K562 (cell line): ENCODE results near the gene RAB31. TPM values are rescaled to one million over a fixed set of nuclear protein-coding genes. Genes with fewer than 3 reads are reported as not detected.
A peak's percentile ranks its signal among the peaks of the same experiment; 100 is the strongest.

Source experiments
- ADNP ChIP-seq: fragments of 200-800 bp; sonication (Bioruptor generic); IDR thresholded peaks from 2 replicates; pipeline ENCODE4 v1.6.1; 2016; ENCODE audit warnings: missing genetic modification characterization, missing compliant biosample characterization
- DMBX1 ChIP-seq: fragments of 250-450 bp; sonication (Bioruptor Pico); IDR thresholded peaks from 2 replicates; pipeline ENCODE4 v1.8.0; 2022; ENCODE audit warnings: inconsistent platforms, mild to moderate bottlenecking, moderate library complexity, borderline replicate concordance
- DNMT1 ChIP-seq: fragments of 450-650 bp; IDR thresholded peaks from 2 replicates; pipeline ENCODE4 v1.6.1; 2016; ENCODE audit warnings: antibody characterized with exemption, mild to moderate bottlenecking
- HDAC2 ChIP-seq: fragments of 450-650 bp; IDR thresholded peaks from 2 replicates; pipeline ENCODE4 v1.6.1; 2016; ENCODE audit warnings: mild to moderate bottlenecking
- HDAC8 ChIP-seq: fragments of 450-650 bp; IDR thresholded peaks from 2 replicates; pipeline ENCODE4 v1.6.1; 2016; ENCODE audit warnings: mild to moderate bottlenecking, missing genetic modification characterization, moderate library complexity, missing compliant biosample characterization
- ILK ChIP-seq: fragments of 450-650 bp; IDR thresholded peaks from 2 replicates; pipeline ENCODE4 v1.6.1; 2016; ENCODE audit warnings: missing genetic modification characterization, low read depth, mild to moderate bottlenecking, missing compliant biosample characterization, moderate library complexity, borderline replicate concordance
- L3MBTL2 ChIP-seq: fragments of 450-650 bp; IDR thresholded peaks from 2 replicates; pipeline ENCODE4 v1.6.1; 2016; ENCODE audit warnings: mild to moderate bottlenecking, moderate library complexity
- MTA1 ChIP-seq: fragments of 450-650 bp; IDR thresholded peaks from 2 replicates; pipeline ENCODE4 v1.6.1; 2017; ENCODE audit warnings: borderline replicate concordance
- NBN ChIP-seq: fragments of 450-650 bp; IDR thresholded peaks from 2 replicates; pipeline ENCODE4 v1.6.1; 2016; ENCODE audit warnings: low read depth, mild to moderate bottlenecking
- PHF8 ChIP-seq: fragments of 200-600 bp; sonication (generic); IDR thresholded peaks from 2 replicates; pipeline ENCODE4 v1.6.1; 2012; ENCODE audit warnings: mixed run types, mild to moderate bottlenecking, inconsistent platforms, low read length, moderate library complexity, borderline replicate concordance
- POLR2H ChIP-seq: IDR thresholded peaks from 2 replicates; pipeline ENCODE4 v1.6.1; 2016; ENCODE audit warnings: missing genetic modification characterization, low read depth, mild to moderate bottlenecking, control low read depth, missing compliant biosample characterization, moderate library complexity
- RBM17 ChIP-seq: fragments of 200-400 bp; formaldehyde crosslinking; IDR thresholded peaks from 2 replicates; pipeline ENCODE4 v1.6.1; 2017; ENCODE audit warnings: low read depth, mild to moderate bottlenecking, low read length, borderline replicate concordance
- SMARCE1 ChIP-seq: fragments of 450-650 bp; IDR thresholded peaks from 2 replicates; pipeline ENCODE4 v1.7.1; 2016; ENCODE audit warnings: mild to moderate bottlenecking
- TEAD4 ChIP-seq, 2 experiments: sonication (generic) in 1 of 2; formaldehyde crosslinking in 1 of 2; IDR thresholded peaks; 2 replicates each; pipeline versions ENCODE4 v1.6.1 to v1.8.0; 2012 to 2022; ENCODE audit warnings: borderline replicate concordance in 1 of 2, inconsistent platforms in 1 of 2, low read length in 1 of 2, mild to moderate bottlenecking in 1 of 2, missing genetic modification reagents in 1 of 2
- polyA plus RNA-seq, 8 experiments: library from polyadenylated mRNA; depleted of rRNA in 4 of 8; stranded (reverse) in 5 of 8; unstranded in 3 of 8; fragments of >200 nt; fragmentation: Nextera tagmentation in 2 of 8; fragmentation: Illumina TruSeq in 1 of 8; extraction: Ambion mirVana in 2 of 8; extraction: Trizol in 1 of 8; gene quantifications; 2 replicates each; pipeline versions ENCODE4 v1.2.1 to v1.2.3, GENCODE V29; 2011 to 2014; ENCODE audit warnings: inconsistent platforms in 1 of 8, missing spikeins in 1 of 8
- total RNA-seq, 7 experiments: library from RNA; depleted of rRNA in 6 of 7; stranded (reverse); fragments of >200 nt in 6 of 7; fragmentation: Illumina TruSeq in 2 of 7; extraction: Trizol in 2 of 7; gene quantifications; 2 replicates each; pipeline versions ENCODE4 v1.2.1 to v1.2.3, GENCODE V29; 2011 to 2021; ENCODE audit warnings: low replicate concordance in 1 of 7
- TF ChIP-seq, protein P1 (sequence below), 2 experiments: fragments of 150-350 bp in 1 of 2; IDR thresholded peaks; 2 replicates each; pipeline ENCODE4 v1.6.1; 2012 to 2016; ENCODE audit warnings: low read depth in 2 of 2, low read length in 2 of 2, mild to moderate bottlenecking in 1 of 2, moderate library complexity in 1 of 2
- TF ChIP-seq, protein P2 (sequence below): fragments of 450-650 bp; IDR thresholded peaks from 2 replicates; pipeline ENCODE4 v1.6.1; 2014; ENCODE audit warnings: low read depth, mild to moderate bottlenecking, moderate library complexity, borderline replicate concordance
- TF ChIP-seq, protein P3 (sequence below): sonication (generic); formaldehyde crosslinking; IDR thresholded peaks from 2 replicates; pipeline ENCODE4 v1.8.1; 2023; ENCODE audit warnings: mild to moderate bottlenecking, missing genetic modification reagents
- TF ChIP-seq, protein P4 (sequence below): fragments of 250-450 bp; sonication (Bioruptor Pico); IDR thresholded peaks from 2 replicates; pipeline ENCODE4 v1.8.0; 2021; ENCODE audit warnings: borderline replicate concordance, mild to moderate bottlenecking, moderate library complexity; ENCODE audit not compliant: poor library complexity, severe bottlenecking
- TF ChIP-seq, protein P5 (sequence below): fragments of 250-450 bp; sonication (Bioruptor Pico); IDR thresholded peaks from 2 replicates; pipeline ENCODE4 v1.8.0; 2022; ENCODE audit warnings: moderate library complexity, mild to moderate bottlenecking, inconsistent platforms

RAB31 gene
- total and polyA plus RNA-seq, 9 of the 15 experiments (the other 6 are each of a cell fraction or from before 2014, with no cell fraction given) = 20.7 to 70.4 (median 41.3) TPM

DNA sequence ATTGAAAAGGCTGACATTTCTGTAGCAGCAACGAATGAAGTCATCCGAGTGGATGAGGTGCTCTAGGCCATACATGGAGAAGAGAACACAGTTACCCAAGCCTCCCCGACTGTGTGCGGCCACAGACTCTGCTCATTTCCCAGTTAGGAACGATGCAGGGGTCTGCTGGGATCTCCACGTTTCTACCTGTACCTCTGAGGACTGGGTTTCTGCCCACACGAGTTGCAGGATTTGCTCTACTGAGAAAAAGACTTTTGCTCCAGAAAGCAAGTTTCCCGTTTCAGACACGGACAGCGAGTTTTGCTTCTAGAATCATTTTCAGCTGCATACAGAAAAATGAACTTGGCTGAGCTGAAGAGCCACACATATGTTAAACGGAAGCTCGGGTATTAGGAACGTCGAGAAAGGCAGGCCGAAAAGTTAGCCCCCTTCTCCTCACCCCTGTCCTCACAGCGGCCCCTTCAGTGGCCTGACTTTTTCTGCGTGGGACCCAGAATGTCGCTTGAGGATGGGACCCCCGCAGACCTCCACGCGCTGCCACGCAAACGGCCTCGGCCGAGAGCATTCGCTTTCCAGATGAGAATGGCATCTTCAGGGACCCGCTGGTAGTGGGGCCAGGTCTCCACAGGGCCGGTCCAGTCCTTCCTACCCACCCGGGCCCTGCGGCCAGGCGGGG is 582 bp upstream of the RAB31 start (continued):
- peak; percentile 42; the same call in 1 of the 2 replicates for TF ChIP-seq DMBX1 (CRISPR knock-in tag)
- TF ChIP-seq RBM17 = no peak
- TF ChIP-seq, protein P1, sequence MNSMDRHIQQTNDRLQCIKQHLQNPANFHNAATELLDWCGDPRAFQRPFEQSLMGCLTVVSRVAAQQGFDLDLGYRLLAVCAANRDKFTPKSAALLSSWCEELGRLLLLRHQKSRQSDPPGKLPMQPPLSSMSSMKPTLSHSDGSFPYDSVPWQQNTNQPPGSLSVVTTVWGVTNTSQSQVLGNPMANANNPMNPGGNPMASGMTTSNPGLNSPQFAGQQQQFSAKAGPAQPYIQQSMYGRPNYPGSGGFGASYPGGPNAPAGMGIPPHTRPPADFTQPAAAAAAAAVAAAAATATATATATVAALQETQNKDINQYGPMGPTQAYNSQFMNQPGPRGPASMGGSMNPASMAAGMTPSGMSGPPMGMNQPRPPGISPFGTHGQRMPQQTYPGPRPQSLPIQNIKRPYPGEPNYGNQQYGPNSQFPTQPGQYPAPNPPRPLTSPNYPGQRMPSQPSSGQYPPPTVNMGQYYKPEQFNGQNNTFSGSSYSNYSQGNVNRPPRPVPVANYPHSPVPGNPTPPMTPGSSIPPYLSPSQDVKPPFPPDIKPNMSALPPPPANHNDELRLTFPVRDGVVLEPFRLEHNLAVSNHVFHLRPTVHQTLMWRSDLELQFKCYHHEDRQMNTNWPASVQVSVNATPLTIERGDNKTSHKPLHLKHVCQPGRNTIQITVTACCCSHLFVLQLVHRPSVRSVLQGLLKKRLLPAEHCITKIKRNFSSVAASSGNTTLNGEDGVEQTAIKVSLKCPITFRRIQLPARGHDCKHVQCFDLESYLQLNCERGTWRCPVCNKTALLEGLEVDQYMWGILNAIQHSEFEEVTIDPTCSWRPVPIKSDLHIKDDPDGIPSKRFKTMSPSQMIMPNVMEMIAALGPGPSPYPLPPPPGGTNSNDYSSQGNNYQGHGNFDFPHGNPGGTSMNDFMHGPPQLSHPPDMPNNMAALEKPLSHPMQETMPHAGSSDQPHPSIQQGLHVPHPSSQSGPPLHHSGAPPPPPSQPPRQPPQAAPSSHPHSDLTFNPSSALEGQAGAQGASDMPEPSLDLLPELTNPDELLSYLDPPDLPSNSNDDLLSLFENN (IDR thresholded peaks at IDR 0.05; ENCODE audit: low read depth in 2 of 2, low read length in 2 of 2) = no peak
- no peak for TF ChIP-seq DNMT1
- TF ChIP-seq, protein P2, sequence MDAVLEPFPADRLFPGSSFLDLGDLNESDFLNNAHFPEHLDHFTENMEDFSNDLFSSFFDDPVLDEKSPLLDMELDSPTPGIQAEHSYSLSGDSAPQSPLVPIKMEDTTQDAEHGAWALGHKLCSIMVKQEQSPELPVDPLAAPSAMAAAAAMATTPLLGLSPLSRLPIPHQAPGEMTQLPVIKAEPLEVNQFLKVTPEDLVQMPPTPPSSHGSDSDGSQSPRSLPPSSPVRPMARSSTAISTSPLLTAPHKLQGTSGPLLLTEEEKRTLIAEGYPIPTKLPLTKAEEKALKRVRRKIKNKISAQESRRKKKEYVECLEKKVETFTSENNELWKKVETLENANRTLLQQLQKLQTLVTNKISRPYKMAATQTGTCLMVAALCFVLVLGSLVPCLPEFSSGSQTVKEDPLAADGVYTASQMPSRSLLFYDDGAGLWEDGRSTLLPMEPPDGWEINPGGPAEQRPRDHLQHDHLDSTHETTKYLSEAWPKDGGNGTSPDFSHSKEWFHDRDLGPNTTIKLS = 0 out of 2 replicates have a peak, but pooled peaks have one; percentile 41
- 0 out of 2 replicates have a peak, but pooled peaks have one; percentile 52 for TF ChIP-seq MTA1
- no peak for TF ChIP-seq TEAD4 (IDR thresholded peaks at IDR 0.05; ENCODE audit: low read length)
- no peak for TF ChIP-seq TEAD4 (CRISPR knock-in tag; IDR thresholded peaks at IDR 0.05; ENCODE audit: borderline replicate concordance)
- peak; percentile 58; the same call in 1 of the 2 replicates for TF ChIP-seq HDAC2
- TF ChIP-seq, protein P3, sequence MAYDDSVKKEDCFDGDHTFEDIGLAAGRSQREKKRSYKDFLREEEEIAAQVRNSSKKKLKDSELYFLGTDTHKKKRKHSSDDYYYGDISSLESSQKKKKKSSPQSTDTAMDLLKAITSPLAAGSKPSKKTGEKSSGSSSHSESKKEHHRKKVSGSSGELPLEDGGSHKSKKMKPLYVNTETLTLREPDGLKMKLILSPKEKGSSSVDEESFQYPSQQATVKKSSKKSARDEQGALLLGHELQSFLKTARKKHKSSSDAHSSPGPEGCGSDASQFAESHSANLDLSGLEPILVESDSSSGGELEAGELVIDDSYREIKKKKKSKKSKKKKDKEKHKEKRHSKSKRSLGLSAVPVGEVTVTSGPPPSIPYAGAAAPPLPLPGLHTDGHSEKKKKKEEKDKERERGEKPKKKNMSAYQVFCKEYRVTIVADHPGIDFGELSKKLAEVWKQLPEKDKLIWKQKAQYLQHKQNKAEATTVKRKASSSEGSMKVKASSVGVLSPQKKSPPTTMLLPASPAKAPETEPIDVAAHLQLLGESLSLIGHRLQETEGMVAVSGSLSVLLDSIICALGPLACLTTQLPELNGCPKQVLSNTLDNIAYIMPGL (CRISPR knock-in tag) = peak; percentile 57; the same call in 1 of the 2 replicates
- TF ChIP-seq, protein P4, sequence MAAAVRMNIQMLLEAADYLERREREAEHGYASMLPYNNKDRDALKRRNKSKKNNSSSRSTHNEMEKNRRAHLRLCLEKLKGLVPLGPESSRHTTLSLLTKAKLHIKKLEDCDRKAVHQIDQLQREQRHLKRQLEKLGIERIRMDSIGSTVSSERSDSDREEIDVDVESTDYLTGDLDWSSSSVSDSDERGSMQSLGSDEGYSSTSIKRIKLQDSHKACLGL (CRISPR knock-in tag) = peak; percentile 9
- TF ChIP-seq POLR2H = no peak
- TF ChIP-seq ILK (tag) = no peak
- 0 out of 2 replicates have a peak, but pooled peaks have one; percentile 21 for TF ChIP-seq NBN
- TF ChIP-seq L3MBTL2 = no peak; the same call in 1 of the 2 replicates
- TF ChIP-seq PHF8 = peak; percentile 39; the same call in 1 of the 2 replicates
- peak; percentile 24; the same call in 1 of the 2 replicates for TF ChIP-seq SMARCE1
- TF ChIP-seq, protein P5, sequence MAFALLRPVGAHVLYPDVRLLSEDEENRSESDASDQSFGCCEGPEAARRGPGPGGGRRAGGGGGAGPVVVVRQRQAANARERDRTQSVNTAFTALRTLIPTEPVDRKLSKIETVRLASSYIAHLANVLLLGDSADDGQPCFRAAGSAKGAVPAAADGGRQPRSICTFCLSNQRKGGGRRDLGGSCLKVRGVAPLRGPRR = no peak
- TF ChIP-seq ADNP (tag) = no peak
- TF ChIP-seq HDAC8 (tag) = 0 out of 2 replicates have a peak, but pooled peaks have one; percentile 45
